Renal pelvis (tissue), 4 donors: Measurements from ENCODE around the gene BSCL2. TPM values are rescaled to one million over a fixed set of nuclear protein-coding genes. Genes with fewer than 3 reads are reported as not detected.

Source experiments
- DNase-seq: peaks from one replicate; pipeline ENCODE4 v3.0.0-alpha.2; 2013
- polyA plus RNA-seq, 3 donors: library from polyadenylated mRNA; unstranded; fragments of 120-200 nt; gene quantifications; one replicate each; pipeline ENCODE4 v1.2.1, GENCODE V29; 2013; ENCODE audit not compliant: insufficient read length in 3 of 3

BSCL2 gene
- polyA plus RNA-seq, 3 donors = 65.7 to 72.7 (median 68.1) TPM

DNA sequence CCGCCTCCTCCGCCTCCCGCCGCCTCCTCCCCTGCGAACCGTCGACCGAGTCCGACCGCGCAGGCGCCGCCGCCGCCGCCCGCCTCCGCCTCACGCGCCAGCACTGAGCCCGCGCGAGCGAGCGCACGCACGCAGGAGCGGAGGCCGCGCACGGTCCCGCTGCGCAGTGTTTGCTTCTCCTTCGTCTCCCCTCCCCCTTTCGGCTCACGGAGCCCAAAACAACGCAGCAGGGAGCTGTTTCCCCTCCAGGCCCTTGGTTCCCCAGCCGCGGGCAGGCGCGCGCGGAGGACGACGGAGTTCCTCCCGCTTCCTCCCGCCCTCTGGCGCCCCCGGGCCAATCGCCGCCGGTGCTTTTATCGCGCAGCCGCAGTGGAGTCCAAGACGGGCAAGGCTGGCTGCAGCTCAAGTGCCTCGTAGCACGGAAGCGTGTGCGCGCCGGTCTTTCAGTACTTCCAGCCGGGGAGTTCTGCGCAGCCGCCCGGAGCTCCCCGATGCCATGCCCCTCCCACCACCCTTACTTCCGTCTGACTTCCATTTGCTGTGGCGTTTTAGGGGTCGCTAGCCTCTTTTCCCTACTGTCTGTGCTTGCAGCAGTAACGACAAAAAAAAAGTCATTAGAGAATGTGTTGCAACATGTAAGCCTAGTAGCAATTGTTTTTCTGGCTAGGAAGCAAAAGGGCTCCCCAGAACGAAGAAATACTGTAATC lies 20.1 kb upstream of the BSCL2 start, which contains the start of gene HNRNPUL2:
Gene HNRNPUL2 (minus strand): TSS at position 293 of the 707 bp plus-strand sequence. CDS start 301 bp downstream, outside the sequence.
- DNase-seq = peak; percentile 99

GRCh38 chr11:62726915-62727164 lies 19.6 kb upstream of the BSCL2 start:
- no peak for DNase-seq

DNA sequence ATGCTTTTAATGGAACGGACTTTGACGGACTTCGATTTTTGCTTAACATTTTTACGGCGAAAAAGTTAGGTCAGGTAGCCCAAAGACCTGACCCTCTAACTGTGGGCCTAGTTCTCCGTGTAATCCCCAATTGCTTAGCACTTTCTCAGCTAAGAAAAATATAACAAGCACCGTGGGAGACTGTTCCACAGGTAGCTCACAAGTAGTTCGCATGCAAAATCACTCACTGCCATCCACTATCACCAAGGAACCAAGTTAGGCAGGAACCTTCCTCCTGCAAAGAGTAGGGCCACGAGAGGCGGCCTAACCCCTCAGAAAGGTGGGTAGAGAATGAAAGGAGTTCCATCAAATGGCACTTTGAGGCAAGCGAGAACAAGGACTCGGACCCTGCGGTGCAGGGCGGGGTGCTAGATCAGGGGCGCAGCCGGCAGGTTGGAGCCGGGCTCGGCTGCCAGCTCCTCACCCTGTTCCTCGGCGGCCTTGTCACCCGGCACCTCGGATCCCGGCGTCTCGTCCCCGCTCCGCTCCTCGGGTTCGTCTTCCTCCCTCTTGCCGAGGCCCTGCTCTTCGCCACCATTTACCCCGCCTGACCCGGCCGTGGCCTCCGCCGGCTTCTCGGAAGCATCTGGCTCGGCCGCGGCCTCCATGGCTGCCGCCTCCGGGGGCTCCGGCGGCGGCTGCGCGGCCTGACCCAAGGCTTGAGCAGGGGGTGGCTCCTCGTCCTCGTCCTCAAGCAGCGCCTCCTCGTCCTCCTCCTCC lies 19.1 kb upstream of the BSCL2 start:
- DNase-seq = no peak

DNA sequence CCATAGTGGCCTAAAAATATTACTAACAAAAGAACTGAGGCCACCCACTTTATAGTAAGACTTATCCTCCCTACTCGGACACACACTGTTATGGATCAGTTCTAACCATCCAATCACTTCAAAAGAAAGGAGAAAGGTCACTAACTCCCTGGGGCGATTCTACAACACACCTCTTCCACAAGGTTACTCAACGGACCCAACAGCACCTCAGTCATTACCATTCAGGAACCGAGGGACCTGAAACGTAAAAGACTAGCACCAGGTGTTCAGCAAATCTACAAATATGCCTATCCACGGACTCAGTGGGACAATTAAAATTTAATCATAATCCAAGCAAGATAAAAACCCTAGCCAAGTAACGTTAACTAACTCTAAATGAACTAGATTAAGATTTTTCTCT lies 18.4 kb upstream of the BSCL2 start:
- no peak for DNase-seq

- DNase-seq = no peak
These were observed 16.9 kb upstream of the BSCL2 start for GRCh38 chr11:62724171-62724570.

- no peak for DNase-seq
These were observed 14.8 kb upstream of the BSCL2 start for GRCh38 chr11:62721994-62722393.

- no peak for DNase-seq
These were observed 12.2 kb upstream of the BSCL2 start for GRCh38 chr11:62719302-62719978.

GRCh38 chr11:62716816-62717215 lies 9.6 kb upstream of the BSCL2 start:
- no peak for DNase-seq

- DNase-seq = no peak
These were observed 9.0 kb upstream of the BSCL2 start for GRCh38 chr11:62716206-62716605.

GRCh38 chr11:62715150-62716130 lies 8.2 kb upstream of the BSCL2 start:
- no peak for DNase-seq

DNA sequence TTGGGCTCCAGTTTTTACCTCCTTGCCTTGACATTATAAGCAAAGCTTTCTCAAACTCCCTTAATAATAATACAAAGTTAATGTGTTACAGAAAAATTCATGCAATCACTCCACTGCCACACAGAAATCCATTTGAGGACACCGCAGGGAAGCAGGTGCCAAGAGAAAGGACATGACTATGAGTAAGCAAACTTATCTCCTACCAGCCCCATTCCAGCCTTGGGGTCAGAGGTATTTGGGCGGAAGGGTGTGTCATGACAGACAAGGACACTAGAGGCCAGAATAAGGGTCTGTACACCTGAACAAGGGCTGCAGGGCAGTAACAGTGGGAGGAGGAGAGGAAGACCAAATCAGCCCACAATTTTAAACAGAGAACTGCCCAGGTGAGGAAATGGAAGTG lies 6.1 kb upstream of the BSCL2 start:
- DNase-seq = no peak

DNA sequence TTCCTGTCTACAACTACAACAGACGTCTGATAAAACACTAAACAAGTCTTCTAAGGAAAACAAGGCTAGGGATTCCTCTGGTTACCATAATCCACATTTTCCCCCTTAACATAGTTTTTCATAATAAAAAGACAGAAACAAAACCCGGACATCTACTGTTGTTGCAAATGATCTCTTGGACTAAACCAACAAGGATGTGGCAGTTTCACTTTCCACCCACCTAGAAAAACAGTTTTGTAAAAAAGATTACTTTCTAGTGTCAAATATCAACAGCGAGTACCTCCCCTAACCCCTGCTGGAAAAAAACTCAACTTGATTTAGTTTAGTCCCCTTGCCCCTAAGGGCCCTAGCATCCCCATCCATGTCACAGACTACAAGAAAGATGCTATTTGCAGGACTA lies 5.6 kb upstream of the BSCL2 start:
- DNase-seq = no peak

DNA sequence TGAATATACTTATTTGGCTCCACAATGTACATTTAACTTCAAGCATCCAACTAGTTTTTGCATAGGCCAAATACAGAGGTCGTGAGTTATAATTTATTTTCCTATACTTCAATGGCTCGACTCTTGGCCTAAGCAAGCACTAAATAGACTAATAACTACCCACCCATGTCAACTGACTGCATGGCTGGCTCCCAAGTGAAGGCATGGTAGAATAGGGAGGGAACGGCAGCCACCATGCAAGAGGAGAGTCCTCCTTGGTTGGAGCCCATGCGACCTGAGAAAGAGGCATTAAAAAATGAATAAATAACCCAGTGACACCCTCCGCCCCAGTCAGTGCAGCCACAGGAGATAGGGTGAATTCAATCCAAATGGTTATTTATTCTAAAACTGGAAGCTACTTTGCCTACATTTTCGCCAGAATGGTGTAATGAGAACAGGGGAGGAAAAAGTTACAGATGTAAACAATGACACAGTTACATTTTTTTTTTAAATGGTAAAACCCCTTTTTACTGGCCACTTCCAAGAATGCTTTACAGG lies 5.1 kb upstream of the BSCL2 start:
- DNase-seq = no peak

- DNase-seq = no peak
These were observed 2.7 kb upstream of the BSCL2 start for GRCh38 chr11:62710001-62710345.

GRCh38 chr11:62709247-62710000 lies 2.2 kb upstream of the BSCL2 start:
- DNase-seq = peak; percentile 99

DNA sequence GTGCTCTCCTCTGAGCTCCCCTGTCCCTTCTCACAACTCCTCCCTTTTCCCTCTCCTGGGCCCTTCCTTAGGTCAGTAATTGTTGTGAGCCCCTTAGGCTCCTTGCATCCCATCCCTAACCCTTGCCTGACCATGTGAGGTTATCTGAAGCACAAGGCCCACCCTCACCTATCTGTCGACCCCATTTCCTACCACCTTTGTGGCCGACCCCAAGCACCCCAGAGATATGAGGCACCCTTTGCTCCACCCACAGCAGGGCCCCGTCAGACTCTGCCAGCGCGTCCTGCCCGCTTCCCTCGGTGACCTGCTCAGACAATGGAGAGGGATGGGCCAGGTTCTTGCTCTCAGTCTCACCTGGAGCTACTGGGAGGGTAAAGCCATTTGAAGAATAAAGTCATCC lies 1.6 kb upstream of the BSCL2 start:
- DNase-seq = no peak

- DNase-seq = no peak
These were observed 1.2 kb upstream of the BSCL2 start for GRCh38 chr11:62708392-62708791.

DNA sequence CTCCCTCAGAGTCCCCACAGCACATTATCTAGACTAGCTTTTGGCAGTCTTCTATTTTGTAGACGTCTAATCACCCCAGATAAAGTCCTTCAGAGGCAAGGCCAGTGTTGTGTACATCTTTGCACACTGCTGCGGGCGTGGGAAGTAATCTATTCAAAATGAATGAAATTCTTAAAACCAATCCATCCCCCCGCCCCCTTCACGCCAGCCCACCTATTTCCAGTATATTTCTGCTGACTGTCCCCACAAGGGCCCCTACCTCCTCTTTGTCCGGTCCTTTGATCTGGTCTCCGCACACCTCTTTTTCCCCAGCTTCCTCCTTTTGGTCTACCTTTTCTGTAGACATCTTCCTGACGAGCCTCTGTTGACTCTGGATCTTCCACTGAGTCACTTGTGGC lies 375 bp downstream of the BSCL2 start:
- no peak for DNase-seq

DNA sequence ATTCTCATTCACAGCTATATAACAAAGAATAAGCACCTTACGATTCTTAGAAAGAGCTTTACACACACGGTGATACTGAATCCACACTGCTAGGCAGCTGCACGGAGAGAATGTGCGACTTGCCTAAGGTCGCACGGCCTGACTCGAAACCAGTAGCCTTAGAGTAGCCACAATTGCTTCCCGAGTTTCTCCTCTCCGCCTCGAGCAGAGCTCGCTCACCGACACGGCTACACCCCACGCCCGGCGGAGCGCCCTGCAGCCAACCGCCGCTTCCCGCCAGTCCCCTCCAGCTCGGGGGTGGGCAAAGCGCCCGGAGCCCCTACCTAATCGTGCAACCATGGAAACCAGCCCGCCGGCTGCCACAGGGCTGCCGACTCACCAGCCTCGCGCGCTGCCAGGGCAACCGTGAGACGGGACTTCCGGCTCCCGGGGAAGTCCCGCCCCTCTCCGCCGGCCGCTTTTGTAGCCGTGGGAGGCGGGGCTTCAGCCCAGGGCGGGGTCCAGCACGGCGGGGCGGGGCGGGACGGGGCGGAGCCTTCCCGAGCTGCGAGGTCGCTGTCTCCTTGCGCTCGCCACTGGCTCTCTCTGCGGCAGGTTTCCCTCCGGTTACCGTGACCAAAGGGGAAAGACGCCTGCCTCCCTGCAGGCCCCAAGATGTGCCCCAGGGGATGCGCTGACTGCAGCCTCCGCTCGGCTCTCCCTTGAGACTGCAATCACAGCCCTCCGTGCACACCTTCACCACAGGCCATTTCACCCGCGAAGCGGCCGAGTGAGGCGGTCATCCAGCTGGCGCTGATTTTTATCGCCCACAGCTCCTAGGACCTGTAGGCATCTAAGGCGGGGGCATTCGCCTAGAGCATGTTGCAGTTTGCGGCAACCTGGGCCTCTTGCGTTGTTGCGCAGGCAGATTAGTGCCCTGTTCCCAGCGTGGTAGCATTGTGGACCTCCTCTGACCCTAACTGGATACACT lies 1.1 kb downstream of the BSCL2 start:
- peak; percentile 94 for DNase-seq

DNA sequence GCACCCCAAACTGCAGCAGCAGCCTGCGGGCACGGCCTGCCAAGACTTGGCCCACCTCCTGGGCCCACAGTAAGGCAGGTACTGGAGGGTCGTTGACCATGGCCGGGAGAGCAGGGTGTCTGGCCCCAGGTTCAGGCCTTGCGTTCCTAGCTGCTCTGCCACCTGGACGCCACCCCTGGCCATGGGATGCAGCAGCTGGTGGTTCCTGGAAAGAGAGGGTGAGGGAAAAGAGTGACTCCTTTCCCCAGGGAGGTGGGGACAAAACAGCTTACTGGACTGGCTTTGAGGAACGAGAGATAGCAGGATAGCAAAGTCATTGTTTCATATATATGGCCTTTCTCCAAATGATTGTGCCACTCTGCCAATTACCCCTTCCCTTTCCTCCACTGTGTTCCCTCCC lies 1.8 kb downstream of the BSCL2 start:
- no peak for DNase-seq
